ENCODE data around the gene SPATA13. TPM values are rescaled to one million over a fixed set of nuclear protein-coding genes. Genes with fewer than 3 reads are reported as not detected.

SPATA13 gene
- total RNA-seq, 1 experiment from 2014 or later: 21.4 TPM

DNA sequence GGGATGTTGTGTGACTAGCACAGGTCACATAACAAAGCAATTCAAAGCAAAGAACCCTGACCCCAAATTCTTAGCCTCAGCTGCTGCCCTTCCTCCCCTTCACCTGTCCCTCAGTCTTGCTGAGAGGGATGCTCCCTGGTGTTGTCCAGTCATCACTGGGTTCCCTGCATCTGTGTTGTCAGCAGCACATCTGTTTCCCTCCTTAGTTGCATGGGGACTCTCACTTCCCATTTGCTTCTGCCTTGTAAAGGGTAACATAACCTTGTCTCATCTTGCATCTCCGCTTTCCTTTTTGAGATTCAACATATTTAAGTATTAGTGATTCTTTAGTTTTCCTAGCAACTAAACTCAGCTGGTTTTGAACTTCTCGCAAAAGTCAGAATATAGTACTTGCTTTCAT is 54.0 kb downstream of the SPATA13 start:
- H3K36me3 ChIP-seq (ENCODE audit: control insufficient read depth in 1 of 2, insufficient read depth in 2 of 2, low read length in 2 of 2): no peaks in the 10 kb centered on the region
- H3K79me2 ChIP-seq (ENCODE audit: insufficient read depth, low read length): peaks cover 42% of the 10 kb centered on the region
- H3K4me3 ChIP-seq (replicated peaks in 1 of 2; ENCODE audit: low read depth in 1 of 2, low read length in 2 of 2): no peak overlapping the region
- H3K9me2 ChIP-seq (ENCODE audit: insufficient read depth): no peaks in the 10 kb centered on the region
- no peaks in the 10 kb centered on the region for H4K20me1 ChIP-seq (ENCODE audit: insufficient read depth)
- CTCF ChIA-PET: interaction anchor here (1.3 to 1.4 kb wide), 2 partner anchors 193 to 255 kb away, joined by 3 to 4 read pairs; no protein-coding TSS in a partner anchor
- no peaks in the 10 kb centered on the region for H3K27me3 ChIP-seq (ENCODE audit: insufficient read depth, low read length)
- TF ChIP-seq ZNF274 (IDR thresholded peaks at IDR 0.05; ENCODE audit: low read depth, low read length) (no peak), SP1 (IDR thresholded peaks at IDR 0.05; ENCODE audit: low read depth) (no peak), SRF (IDR thresholded peaks at IDR 0.05; ENCODE audit: low read depth) (no peak), YY1 (IDR thresholded peaks at IDR 0.05; ENCODE audit: extremely low read depth, insufficient replicate concordance, low read depth, low read length) (no peak), EZH2 (IDR thresholded peaks at IDR 0.05) (no peak), JUND (IDR thresholded peaks at IDR 0.05) (no peak)
- intact Hi-C loops (cut with micrococcal nuclease): no loop called here
- BruUV-seq (replicated peaks): no TSS peak
- no peak for ATAC-seq
- no peaks in the 10 kb centered on the region for H3K9me3 ChIP-seq (ENCODE audit: control insufficient read depth in 1 of 2, insufficient read depth in 1 of 2, low read depth in 1 of 2, low read length in 2 of 2)
- RAD21 ChIA-PET (ENCODE audit: low non-redundant PET in 1 of 2, low total read pairs in 2 of 2, uncharacterized antibody in 2 of 2, unreplicated experiment in 2 of 2): no interaction called here
- no peak overlapping the region for H3K9ac ChIP-seq (ENCODE audit: low read length)
- no peak overlapping the region for H2AFZ ChIP-seq (ENCODE audit: low read depth, low read length, poor library complexity, severe bottlenecking)
- DNase-seq (ENCODE audit: low read depth, low spot score): no peak
- no peak overlapping the region for H3K27ac ChIP-seq (ENCODE audit: low read depth, low read length)
- H3K4me1 ChIP-seq (ENCODE audit: control insufficient read depth in 1 of 2, insufficient read depth in 2 of 2, low read length in 2 of 2): peaks cover 11 to 13% of the 10 kb centered on the region in 2 experiments; a peak in 3 of 4 replicates
- no peak overlapping the region for H3K4me2 ChIP-seq (ENCODE audit: low read length)
- POLR2A ChIA-PET: no interaction called here

DNA sequence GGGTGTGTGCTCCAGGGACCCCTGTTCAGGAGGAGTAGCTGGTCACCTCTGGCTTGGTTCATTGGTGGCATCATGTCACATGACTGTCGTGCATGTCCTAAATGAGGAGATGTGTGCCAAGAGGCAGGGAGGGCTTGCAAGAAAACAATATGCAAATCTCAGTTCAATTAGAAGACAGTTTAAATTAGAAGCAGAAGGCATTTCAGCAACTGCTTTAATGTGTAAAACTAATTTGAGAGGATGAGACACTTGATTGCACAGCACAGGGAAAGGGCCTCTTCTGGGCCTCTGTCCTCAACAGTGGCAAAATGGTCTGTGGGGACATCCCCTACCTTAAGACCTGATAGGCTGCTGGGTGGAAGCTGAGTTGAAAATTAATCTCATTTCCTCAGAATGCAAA is 54.6 kb downstream of the SPATA13 start:
- TF ChIP-seq EZH2 (IDR thresholded peaks at IDR 0.05) (no peak), JUND (IDR thresholded peaks at IDR 0.05) (no peak), FOSL1 (IDR thresholded peaks at IDR 0.05; ENCODE audit: low read depth) (no peak), POLR2AphosphoS5 (IDR thresholded peaks at IDR 0.05; ENCODE audit: low read depth, low read length) (no peak), CBX3 (IDR thresholded peaks at IDR 0.05; ENCODE audit: low read depth) (no peak), RAD21 (IDR thresholded peaks at IDR 0.05; ENCODE audit: low read depth) (no peak), TCF7L2 (IDR thresholded peaks at IDR 0.05; ENCODE audit: borderline replicate concordance, extremely low read depth, insufficient read depth, insufficient read length) (no peak), SRF (IDR thresholded peaks at IDR 0.05; ENCODE audit: low read depth) (no peak), POLR2A (IDR thresholded peaks at IDR 0.05; ENCODE audit: borderline replicate concordance, extremely low read depth, insufficient read depth, insufficient read length) (no peak), ZNF274 (IDR thresholded peaks at IDR 0.05; ENCODE audit: low read depth, low read length) (no peak)
- TF ChIP-seq, protein P1, sequence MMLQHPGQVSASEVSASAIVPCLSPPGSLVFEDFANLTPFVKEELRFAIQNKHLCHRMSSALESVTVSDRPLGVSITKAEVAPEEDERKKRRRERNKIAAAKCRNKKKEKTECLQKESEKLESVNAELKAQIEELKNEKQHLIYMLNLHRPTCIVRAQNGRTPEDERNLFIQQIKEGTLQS (IDR thresholded peaks at IDR 0.05): no peak
- TF ChIP-seq, protein P2, sequence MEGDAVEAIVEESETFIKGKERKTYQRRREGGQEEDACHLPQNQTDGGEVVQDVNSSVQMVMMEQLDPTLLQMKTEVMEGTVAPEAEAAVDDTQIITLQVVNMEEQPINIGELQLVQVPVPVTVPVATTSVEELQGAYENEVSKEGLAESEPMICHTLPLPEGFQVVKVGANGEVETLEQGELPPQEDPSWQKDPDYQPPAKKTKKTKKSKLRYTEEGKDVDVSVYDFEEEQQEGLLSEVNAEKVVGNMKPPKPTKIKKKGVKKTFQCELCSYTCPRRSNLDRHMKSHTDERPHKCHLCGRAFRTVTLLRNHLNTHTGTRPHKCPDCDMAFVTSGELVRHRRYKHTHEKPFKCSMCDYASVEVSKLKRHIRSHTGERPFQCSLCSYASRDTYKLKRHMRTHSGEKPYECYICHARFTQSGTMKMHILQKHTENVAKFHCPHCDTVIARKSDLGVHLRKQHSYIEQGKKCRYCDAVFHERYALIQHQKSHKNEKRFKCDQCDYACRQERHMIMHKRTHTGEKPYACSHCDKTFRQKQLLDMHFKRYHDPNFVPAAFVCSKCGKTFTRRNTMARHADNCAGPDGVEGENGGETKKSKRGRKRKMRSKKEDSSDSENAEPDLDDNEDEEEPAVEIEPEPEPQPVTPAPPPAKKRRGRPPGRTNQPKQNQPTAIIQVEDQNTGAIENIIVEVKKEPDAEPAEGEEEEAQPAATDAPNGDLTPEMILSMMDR (IDR thresholded peaks at IDR 0.05 in 2 of 3, conservative IDR thresholded peaks at IDR 0.05 in 1 of 3; ENCODE audit: borderline replicate concordance in 1 of 3, insufficient read depth in 1 of 3, low read depth in 2 of 3, low read length in 2 of 3): no peak
- TF ChIP-seq, protein P3, sequence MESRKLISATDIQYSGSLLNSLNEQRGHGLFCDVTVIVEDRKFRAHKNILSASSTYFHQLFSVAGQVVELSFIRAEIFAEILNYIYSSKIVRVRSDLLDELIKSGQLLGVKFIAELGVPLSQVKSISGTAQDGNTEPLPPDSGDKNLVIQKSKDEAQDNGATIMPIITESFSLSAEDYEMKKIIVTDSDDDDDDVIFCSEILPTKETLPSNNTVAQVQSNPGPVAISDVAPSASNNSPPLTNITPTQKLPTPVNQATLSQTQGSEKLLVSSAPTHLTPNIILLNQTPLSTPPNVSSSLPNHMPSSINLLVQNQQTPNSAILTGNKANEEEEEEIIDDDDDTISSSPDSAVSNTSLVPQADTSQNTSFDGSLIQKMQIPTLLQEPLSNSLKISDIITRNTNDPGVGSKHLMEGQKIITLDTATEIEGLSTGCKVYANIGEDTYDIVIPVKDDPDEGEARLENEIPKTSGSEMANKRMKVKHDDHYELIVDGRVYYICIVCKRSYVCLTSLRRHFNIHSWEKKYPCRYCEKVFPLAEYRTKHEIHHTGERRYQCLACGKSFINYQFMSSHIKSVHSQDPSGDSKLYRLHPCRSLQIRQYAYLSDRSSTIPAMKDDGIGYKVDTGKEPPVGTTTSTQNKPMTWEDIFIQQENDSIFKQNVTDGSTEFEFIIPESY (IDR thresholded peaks at IDR 0.05; ENCODE audit: extremely low read depth, insufficient replicate concordance, low read length): no peak
- H3K9me2 ChIP-seq (ENCODE audit: insufficient read depth): no peaks in the 10 kb centered on the region
- ATAC-seq (no peak), DNase-seq (ENCODE audit: low read depth, low spot score) (no peak)
- no peak overlapping the region for H3K27ac ChIP-seq (ENCODE audit: low read depth, low read length)
- BruUV-seq (replicated peaks): no TSS peak
- ChIA-PET POLR2A (no interaction called here), CTCF (interaction anchor here (1.3 to 1.4 kb wide), 2 partner anchors 194 to 255 kb away, joined by 3 to 4 read pairs; no protein-coding TSS in a partner anchor), RAD21 (ENCODE audit: low non-redundant PET in 1 of 2, low total read pairs in 2 of 2, uncharacterized antibody in 2 of 2, unreplicated experiment in 2 of 2) (no interaction called here)
- intact Hi-C loops (cut with micrococcal nuclease): no loop called here
- no peaks in the 10 kb centered on the region for H4K20me1 ChIP-seq (ENCODE audit: insufficient read depth)
- peaks cover 11 to 13% of the 10 kb centered on the region in 2 experiments; a peak in 3 of 4 replicates for H3K4me1 ChIP-seq (ENCODE audit: control insufficient read depth in 1 of 2, insufficient read depth in 2 of 2, low read length in 2 of 2)
- no peaks in the 10 kb centered on the region for H3K9me3 ChIP-seq (ENCODE audit: control insufficient read depth in 1 of 2, insufficient read depth in 1 of 2, low read depth in 1 of 2, low read length in 2 of 2)
- no peak overlapping the region for H3K9ac ChIP-seq (ENCODE audit: low read length)
- H3K36me3 ChIP-seq (ENCODE audit: control insufficient read depth in 1 of 2, insufficient read depth in 2 of 2, low read length in 2 of 2): no peaks in the 10 kb centered on the region
- H3K4me3 ChIP-seq (replicated peaks in 1 of 2; ENCODE audit: low read depth in 1 of 2, low read length in 2 of 2): no peak overlapping the region
- H2AFZ ChIP-seq (ENCODE audit: low read depth, low read length, poor library complexity, severe bottlenecking): no peak overlapping the region
- H3K79me2 ChIP-seq (ENCODE audit: insufficient read depth, low read length): peaks cover 36% of the 10 kb centered on the region
- no peaks in the 10 kb centered on the region for H3K27me3 ChIP-seq (ENCODE audit: insufficient read depth, low read length)
- no peak overlapping the region for H3K4me2 ChIP-seq (ENCODE audit: low read length)

All from HCT116 (cell line).